ENCODE measurements around the gene TEX38. TPM values are rescaled to one million over a fixed set of nuclear protein-coding genes. Genes with fewer than 3 reads are reported as not detected.

TEX38 gene
- total RNA-seq, 1 donor from 2014 or later: not detected

DNA sequence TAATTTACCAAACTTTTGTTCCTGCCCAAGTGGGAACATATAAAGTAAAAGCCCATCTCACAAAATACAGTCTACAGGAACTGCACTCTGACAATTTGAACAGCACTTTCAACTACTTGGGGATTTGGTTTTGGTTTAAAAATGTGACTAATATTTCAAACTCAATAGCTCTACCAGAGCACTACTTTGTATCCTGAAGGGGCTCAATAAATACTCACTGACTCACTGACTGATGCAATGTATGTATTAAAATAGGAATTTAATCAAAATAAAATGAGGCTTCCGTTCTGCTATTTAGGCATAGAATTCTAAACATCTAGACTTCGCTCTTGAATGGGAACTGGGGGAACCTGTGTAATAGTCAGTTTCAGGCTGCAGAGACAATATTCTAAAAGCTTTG, 25.4 kb downstream of the TEX38 start:
- no peaks in the 10 kb centered on the region for H3K27me3 ChIP-seq (ENCODE audit: low read depth)
- no peak for DNase-seq
- TF ChIP-seq, protein P1, sequence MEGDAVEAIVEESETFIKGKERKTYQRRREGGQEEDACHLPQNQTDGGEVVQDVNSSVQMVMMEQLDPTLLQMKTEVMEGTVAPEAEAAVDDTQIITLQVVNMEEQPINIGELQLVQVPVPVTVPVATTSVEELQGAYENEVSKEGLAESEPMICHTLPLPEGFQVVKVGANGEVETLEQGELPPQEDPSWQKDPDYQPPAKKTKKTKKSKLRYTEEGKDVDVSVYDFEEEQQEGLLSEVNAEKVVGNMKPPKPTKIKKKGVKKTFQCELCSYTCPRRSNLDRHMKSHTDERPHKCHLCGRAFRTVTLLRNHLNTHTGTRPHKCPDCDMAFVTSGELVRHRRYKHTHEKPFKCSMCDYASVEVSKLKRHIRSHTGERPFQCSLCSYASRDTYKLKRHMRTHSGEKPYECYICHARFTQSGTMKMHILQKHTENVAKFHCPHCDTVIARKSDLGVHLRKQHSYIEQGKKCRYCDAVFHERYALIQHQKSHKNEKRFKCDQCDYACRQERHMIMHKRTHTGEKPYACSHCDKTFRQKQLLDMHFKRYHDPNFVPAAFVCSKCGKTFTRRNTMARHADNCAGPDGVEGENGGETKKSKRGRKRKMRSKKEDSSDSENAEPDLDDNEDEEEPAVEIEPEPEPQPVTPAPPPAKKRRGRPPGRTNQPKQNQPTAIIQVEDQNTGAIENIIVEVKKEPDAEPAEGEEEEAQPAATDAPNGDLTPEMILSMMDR (IDR thresholded peaks at IDR 0.05): no peak
- no peak overlapping the region for H3K4me3 ChIP-seq
- no peaks in the 10 kb centered on the region for H3K9me3 ChIP-seq
- H3K27ac ChIP-seq: no peak overlapping the region
- no peak for ATAC-seq
- no peaks in the 10 kb centered on the region for H3K4me1 ChIP-seq
- H3K36me3 ChIP-seq: peaks cover 60% of the 10 kb centered on the region
- intact Hi-C loops (cut with DNase I): no loop called here

DNA sequence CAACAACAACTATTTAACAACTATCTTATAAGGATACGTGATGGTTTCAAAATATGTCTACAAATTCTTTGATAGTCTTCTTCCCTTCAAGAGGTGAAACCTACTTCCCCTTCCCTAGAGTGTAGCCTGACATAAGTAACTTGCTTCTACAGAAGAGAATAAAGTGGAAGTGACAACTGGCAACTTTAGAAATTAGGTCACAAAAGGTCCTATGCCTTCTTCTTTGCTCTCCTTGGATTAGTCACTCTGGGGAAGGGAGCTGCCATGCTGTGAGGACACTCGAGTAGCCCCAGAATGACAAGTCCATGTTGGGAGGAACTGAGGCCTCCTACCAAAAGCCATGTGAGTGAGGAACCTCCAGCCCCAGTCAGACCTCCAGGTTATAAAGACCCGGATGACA, 28.0 kb downstream of the TEX38 start:
- no peak for DNase-seq
- intact Hi-C loops (cut with DNase I): no loop called here
- peaks cover 78% of the 10 kb centered on the region for H3K36me3 ChIP-seq
- TF ChIP-seq, protein P1 (IDR thresholded peaks at IDR 0.05): no peak
- peaks cover 9% of the 10 kb centered on the region for H3K4me1 ChIP-seq
- peak; percentile 61 to 78 for ATAC-seq
- no peaks in the 10 kb centered on the region for H3K9me3 ChIP-seq
- no peak overlapping the region for H3K4me3 ChIP-seq
- H3K27ac ChIP-seq: no peak overlapping the region
- no peaks in the 10 kb centered on the region for H3K27me3 ChIP-seq (ENCODE audit: low read depth)

DNA sequence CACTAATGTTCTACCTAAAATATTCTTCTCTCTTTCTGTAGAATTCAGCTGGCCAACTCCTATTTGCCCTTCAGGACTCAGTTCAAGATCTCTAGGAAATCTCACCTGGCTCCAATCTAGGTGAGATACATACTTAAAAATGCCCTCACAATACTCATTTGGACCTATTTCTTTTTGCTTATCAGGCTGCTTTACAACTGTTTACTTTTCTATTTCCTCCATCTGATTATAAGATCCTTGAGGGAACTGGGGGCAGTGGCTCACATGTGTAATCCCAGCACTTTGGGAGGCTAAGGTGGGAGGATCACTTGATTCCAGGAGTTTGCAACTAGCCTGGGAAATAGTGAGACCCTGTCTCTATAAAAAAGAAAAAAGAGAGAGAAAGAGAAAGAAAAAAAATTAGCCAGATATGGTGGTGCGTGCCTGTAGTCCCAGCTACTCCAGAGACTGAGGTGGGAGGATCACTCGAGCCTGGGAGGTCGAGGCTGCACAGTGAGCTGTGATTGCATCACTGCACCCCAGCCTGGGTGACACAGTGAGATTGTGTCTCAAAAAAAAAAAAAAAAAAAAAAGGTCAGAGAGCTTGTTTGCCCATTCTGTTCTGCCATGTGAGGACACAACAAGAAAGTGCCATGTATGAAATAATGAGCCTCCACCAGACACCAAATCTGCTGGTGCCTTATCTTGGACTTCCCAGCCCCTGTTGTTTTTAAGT, 32.4 kb downstream of the TEX38 start:
- Histone ChIP-seq H3K4me1 (peaks cover 19% of the 10 kb centered on the region), H3K4me3 (no peak overlapping the region), H3K36me3 (peaks cover 85% of the 10 kb centered on the region), H3K27me3 (ENCODE audit: low read depth) (no peaks in the 10 kb centered on the region), H3K9me3 (no peaks in the 10 kb centered on the region), H3K27ac (no peak overlapping the region)
- ATAC-seq (no peak), DNase-seq (no peak)
- TF ChIP-seq, protein P1 (IDR thresholded peaks at IDR 0.05): no peak
- intact Hi-C loops (cut with DNase I): no loop called here

DNA sequence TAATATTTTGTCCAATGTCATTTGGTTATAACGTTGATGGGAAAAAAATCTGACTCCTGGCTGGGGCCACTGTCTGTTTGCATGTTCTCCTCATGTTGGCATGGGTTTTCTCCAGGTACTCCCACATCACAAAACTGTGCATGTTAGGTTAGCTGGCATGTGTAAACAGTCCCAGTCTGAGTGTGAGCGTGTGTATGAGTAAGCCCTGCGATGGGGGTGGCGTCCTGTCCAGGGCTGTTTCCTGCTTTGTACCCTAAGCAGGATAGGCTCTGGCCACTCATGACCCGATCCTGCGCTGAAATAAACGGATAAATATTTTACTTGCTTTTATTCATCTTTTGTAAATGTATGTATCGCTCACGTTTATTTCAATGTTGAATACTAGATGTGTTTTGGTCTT, 33.8 kb downstream of the TEX38 start:
- H3K9me3 ChIP-seq: no peaks in the 10 kb centered on the region
- peak in 1 of 2 donors; percentile 64 for ATAC-seq
- H3K27ac ChIP-seq: no peak overlapping the region
- intact Hi-C loops (cut with DNase I): no loop called here
- no peaks in the 10 kb centered on the region for H3K27me3 ChIP-seq (ENCODE audit: low read depth)
- H3K4me1 ChIP-seq: peaks cover 19% of the 10 kb centered on the region
- TF ChIP-seq, protein P1 (IDR thresholded peaks at IDR 0.05): no peak
- no peak overlapping the region for H3K4me3 ChIP-seq
- H3K36me3 ChIP-seq: peaks cover 86% of the 10 kb centered on the region
- DNase-seq: no peak

DNA sequence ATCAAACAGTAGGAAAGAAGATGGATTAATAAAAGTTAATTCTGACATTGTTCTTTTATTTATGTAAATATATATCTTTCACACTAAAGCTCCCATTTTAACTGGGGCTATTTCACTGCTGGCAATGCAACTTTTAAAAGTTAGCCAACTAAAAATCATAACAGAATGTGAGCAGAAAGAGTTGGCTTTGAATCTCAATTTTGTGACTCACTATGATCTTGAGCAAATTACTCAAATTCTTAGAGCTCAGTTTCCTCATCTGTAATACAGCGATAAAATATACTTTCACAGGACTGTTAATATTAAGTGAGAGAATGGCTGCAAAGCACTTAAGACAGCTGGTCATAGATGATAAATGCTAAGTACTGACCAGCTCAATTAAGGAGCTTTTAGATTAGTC, 36.5 kb downstream of the TEX38 start:
- no peak for ATAC-seq
- H3K4me3 ChIP-seq: no peak overlapping the region
- peaks cover 99% of the 10 kb centered on the region for H3K36me3 ChIP-seq
- H3K27me3 ChIP-seq (ENCODE audit: low read depth): no peaks in the 10 kb centered on the region
- peaks cover 19% of the 10 kb centered on the region for H3K4me1 ChIP-seq
- no peaks in the 10 kb centered on the region for H3K9me3 ChIP-seq
- no peak for DNase-seq
- H3K27ac ChIP-seq: no peak overlapping the region
- TF ChIP-seq, protein P1 (IDR thresholded peaks at IDR 0.05): no peak
- intact Hi-C loops (cut with DNase I): no loop called here
